Colonic mucosa (tissue), 4 donors: ENCODE data around the gene B3GNT2. TPM values are rescaled to one million over a fixed set of nuclear protein-coding genes. Genes with fewer than 3 reads are reported as not detected.

Experiments used
- DNase-seq: peaks from one replicate; pipeline ENCODE4 v3.0.0-alpha.2; 2020
- H3K27ac ChIP-seq: fragments of 200-600 bp; one replicate; pipeline ENCODE4 v1.8.0; 2021
- H3K27me3 ChIP-seq: fragments of 200-600 bp; one replicate; pipeline ENCODE4 v1.8.0; 2021
- H3K36me3 ChIP-seq: fragments of 200-600 bp; one replicate; pipeline ENCODE4 v1.8.0; 2021
- H3K4me1 ChIP-seq: fragments of 200-600 bp; one replicate; pipeline ENCODE4 v1.8.0; 2021; ENCODE audit warnings: mild to moderate bottlenecking
- H3K4me3 ChIP-seq: fragments of 200-600 bp; one replicate; pipeline ENCODE4 v1.8.0; 2021
- H3K9ac ChIP-seq, 2 donors: one replicate each; pipeline ENCODE4 v1.7.0; 2013; ENCODE audit warnings: control low read depth in 2 of 2, low read depth in 2 of 2, low read length in 2 of 2
- H3K9me3 ChIP-seq: fragments of 200-600 bp; one replicate; pipeline ENCODE4 v1.8.0; 2021
- CTCF ChIP-seq: fragments of 200-600 bp; IDR thresholded peaks from one replicate; pipeline ENCODE4 v1.8.0; 2022; ENCODE audit warnings: antibody characterized with exemption, mild to moderate bottlenecking
- intact Hi-C: fragments of 100-400 bp; cut with DNase I; formaldehyde crosslinking; loops from one replicate; pipeline ENCODE4 v1.14.1; 2022
- total RNA-seq, 2 donors: library from RNA; stranded (reverse); fragmentation: NEBNext Ultra II Directional in 1 of 2; extraction: Animal tissue kit (Norgen Biotek cat#: 25700) in 1 of 2; gene quantifications; one replicate each; pipeline ENCODE4 v1.2.1, GENCODE V29; 2021
- donor health status: healthy.
- donor health status: DM: no; HTN: no; CAD: no.
- donor health status: DM: no; HTN: no; CAD: no.

Gene B3GNT2
- total RNA-seq, 2 donors from 2014 or later, result 20.1 to 55.7 TPM

GRCh38 chr2:62208074-62208757, 12.3 kb downstream of the B3GNT2 start:
- intact Hi-C loops, result no loop called here
- no peak for DNase-seq
- Histone ChIP-seq H3K4me3 (no peak overlapping the region), H3K4me1 (no peaks in the 10 kb centered on the region), H3K36me3 (no peaks in the 10 kb centered on the region), H3K27ac (no peak overlapping the region), H3K9me3 (no peaks in the 10 kb centered on the region), H3K27me3 (no peaks in the 10 kb centered on the region), H3K9ac (no peak overlapping the region)
- no peak for TF ChIP-seq CTCF

GRCh38 chr2:62208758-62209114, 12.8 kb downstream of the B3GNT2 start:
- no peaks in the 10 kb centered on the region for H3K4me1 ChIP-seq
- no peak overlapping the region for H3K4me3 ChIP-seq
- H3K9me3 ChIP-seq, result no peaks in the 10 kb centered on the region
- no peaks in the 10 kb centered on the region for H3K27me3 ChIP-seq
- no peak for DNase-seq
- H3K9ac ChIP-seq, result no peak overlapping the region
- intact Hi-C loops, result no loop called here
- no peak for TF ChIP-seq CTCF
- H3K27ac ChIP-seq, result no peak overlapping the region
- no peaks in the 10 kb centered on the region for H3K36me3 ChIP-seq

GRCh38 chr2:62209427-62209991, 13.6 kb downstream of the B3GNT2 start:
- intact Hi-C loops, result no loop called here
- no peaks in the 10 kb centered on the region for H3K9me3 ChIP-seq
- H3K27ac ChIP-seq, result no peak overlapping the region
- H3K4me3 ChIP-seq, result no peak overlapping the region
- no peaks in the 10 kb centered on the region for H3K4me1 ChIP-seq
- no peaks in the 10 kb centered on the region for H3K36me3 ChIP-seq
- no peaks in the 10 kb centered on the region for H3K27me3 ChIP-seq
- DNase-seq, result no peak
- TF ChIP-seq CTCF, result no peak
- no peak overlapping the region for H3K9ac ChIP-seq

GRCh38 chr2:62215306-62216064, 19.6 kb downstream of the B3GNT2 start:
- peak overlapping the region in 1 of 2 donors; percentile 36 for H3K9ac ChIP-seq
- no peaks in the 10 kb centered on the region for H3K27me3 ChIP-seq
- no peaks in the 10 kb centered on the region for H3K4me1 ChIP-seq
- TF ChIP-seq CTCF, result no peak
- H3K36me3 ChIP-seq, result no peaks in the 10 kb centered on the region
- no peak overlapping the region for H3K27ac ChIP-seq
- intact Hi-C loops, result no loop called here
- peak; percentile 28 for DNase-seq
- H3K4me3 ChIP-seq, result no peak overlapping the region
- H3K9me3 ChIP-seq, result no peaks in the 10 kb centered on the region

GRCh38 chr2:62216113-62216512, 20.2 kb downstream of the B3GNT2 start:
- H3K36me3 ChIP-seq, result no peaks in the 10 kb centered on the region
- intact Hi-C loops, result no loop called here
- no peaks in the 10 kb centered on the region for H3K4me1 ChIP-seq
- no peak for TF ChIP-seq CTCF
- H3K4me3 ChIP-seq, result no peak overlapping the region
- no peak overlapping the region for H3K27ac ChIP-seq
- no peak for DNase-seq
- no peak overlapping the region for H3K9ac ChIP-seq
- no peaks in the 10 kb centered on the region for H3K9me3 ChIP-seq
- H3K27me3 ChIP-seq, result no peaks in the 10 kb centered on the region
